SHP77 (cell line): ENCODE results near the gene PRDM16.

Source experiments
- DNase-seq, 2 experiments: peaks; one replicate each; lab custom pipeline; 2025; lab: John Stamatoyannopoulos, UW

PRDM16 gene

GRCh38 chr1:3432306-3432705, 363.3 kb downstream of the PRDM16 start:
- DNase-seq = no peak

- no peak for DNase-seq
These were observed 364.1 kb downstream of the PRDM16 start for GRCh38 chr1:3433076-3433475.

- no peak for DNase-seq
These were observed 364.8 kb downstream of the PRDM16 start for GRCh38 chr1:3433596-3434320.

- no peak for DNase-seq
These were observed 365.6 kb downstream of the PRDM16 start for GRCh38 chr1:3434406-3435110.

GRCh38 chr1:3435666-3436065, 366.7 kb downstream of the PRDM16 start:
- DNase-seq = no peak

GRCh38 chr1:3436451-3436850, 367.4 kb downstream of the PRDM16 start:
- DNase-seq = no peak

- no peak for DNase-seq
These were observed 367.9 kb downstream of the PRDM16 start for GRCh38 chr1:3436901-3437300.

- no peak for DNase-seq
These were observed 369.7 kb downstream of the PRDM16 start for GRCh38 chr1:3438661-3439180.

- DNase-seq = no peak
These were observed 370.6 kb downstream of the PRDM16 start for GRCh38 chr1:3439346-3440299.

GRCh38 chr1:3440300-3440681, 371.3 kb downstream of the PRDM16 start:
- DNase-seq = no peak

- DNase-seq = no peak
These were observed 371.9 kb downstream of the PRDM16 start for GRCh38 chr1:3440711-3441409.

GRCh38 chr1:3441410-3441847, 372.4 kb downstream of the PRDM16 start:
- DNase-seq = no peak

GRCh38 chr1:3441880-3442279, 372.9 kb downstream of the PRDM16 start:
- DNase-seq = no peak

GRCh38 chr1:3442331-3442730, 373.3 kb downstream of the PRDM16 start:
- DNase-seq = no peak

- no peak for DNase-seq
These were observed 373.9 kb downstream of the PRDM16 start for GRCh38 chr1:3442901-3443300.

- no peak for DNase-seq
These were observed 374.8 kb downstream of the PRDM16 start for GRCh38 chr1:3443807-3444206.

- no peak for DNase-seq
These were observed 375.3 kb downstream of the PRDM16 start for GRCh38 chr1:3444298-3444697.

GRCh38 chr1:3444736-3445135, 375.7 kb downstream of the PRDM16 start:
- no peak for DNase-seq

GRCh38 chr1:3450202-3450863, 381.3 kb downstream of the PRDM16 start:
- DNase-seq = no peak

- no peak for DNase-seq
These were observed 382.0 kb downstream of the PRDM16 start for GRCh38 chr1:3450983-3451382.
